ENCODE measurements around the gene ENTREP3. TPM values are rescaled to one million over a fixed set of nuclear protein-coding genes. Genes with fewer than 3 reads are reported as not detected.
"Not testable (repeated sequence)": the region's sequence is repeated elsewhere in the genome, so short reads cannot be mapped to it uniquely, and the experiment has no call there.

The ENTREP3 gene
- total RNA-seq, 1 donor from 2014 or later, result 22.9 TPM

- no peak overlapping the region for H3K27ac ChIP-seq
- peaks cover 28% of the 10 kb centered on the region for H3K4me1 ChIP-seq
- TF ChIP-seq CTCF (IDR thresholded peaks at IDR 0.05), result no peak
- ATAC-seq (no peak), DNase-seq (no peak)
- peaks cover 9% of the 10 kb centered on the region for H3K36me3 ChIP-seq
- no peaks in the 10 kb centered on the region for H3K9me3 ChIP-seq
- intact Hi-C loops (cut with DNase I), result no loop called here
- no peaks in the 10 kb centered on the region for H3K27me3 ChIP-seq (ENCODE audit: low read depth)
- H3K4me3 ChIP-seq, result no peak overlapping the region
Observed at GRCh38 chr1:155247667-155248553, 7.4 kb downstream of the ENTREP3 start.

- H3K4me1 ChIP-seq, result peaks cover 31% of the 10 kb centered on the region
- H3K27me3 ChIP-seq (ENCODE audit: low read depth); H3K9me3 ChIP-seq; H3K27ac ChIP-seq; DNase-seq; intact Hi-C loops (cut with DNase I); H3K36me3 ChIP-seq; H3K4me3 ChIP-seq; ATAC-seq: not testable (repeated sequence)
Observed at GRCh38 chr1:155246796-155247195, 8.5 kb downstream of the ENTREP3 start.

GRCh38 chr1:155245163-155245524, 10.1 kb downstream of the ENTREP3 start:
- ATAC-seq, result no peak
- intact Hi-C loops (cut with DNase I), result no loop called here

GRCh38 chr1:155244368-155245162, 10.7 kb downstream of the ENTREP3 start:
- Histone ChIP-seq H3K9me3 (no peaks in the 10 kb centered on the region), H3K27ac (peak overlapping the region; percentile 93), H3K4me1 (peaks cover 33% of the 10 kb centered on the region), H3K4me3 (peak overlapping the region; percentile 80), H3K36me3 (peaks cover 10% of the 10 kb centered on the region), H3K27me3 (ENCODE audit: low read depth) (no peaks in the 10 kb centered on the region)
- ATAC-seq (peak; percentile 95), DNase-seq (peak; percentile 96)
- no peak for TF ChIP-seq CTCF (IDR thresholded peaks at IDR 0.05)
- intact Hi-C loops (cut with DNase I), result no loop called here

More at GRCh38 chr1:155245163-155245524, 10.1 kb downstream of the ENTREP3 start:
- no peaks in the 10 kb centered on the region for H3K27me3 ChIP-seq (ENCODE audit: low read depth)
- H3K27ac ChIP-seq, result peak overlapping the region; percentile 93
- H3K4me3 ChIP-seq, result peak overlapping the region; percentile 80
- DNase-seq, result no peak
- peaks cover 9% of the 10 kb centered on the region for H3K36me3 ChIP-seq
- no peak for TF ChIP-seq CTCF (IDR thresholded peaks at IDR 0.05)
- H3K4me1 ChIP-seq, result peaks cover 33% of the 10 kb centered on the region
- no peaks in the 10 kb centered on the region for H3K9me3 ChIP-seq

GRCh38 chr1:155242805-155243358, 12.4 kb downstream of the ENTREP3 start:
- H3K4me3 ChIP-seq, result peak overlapping the region; percentile 80
- DNase-seq (no peak), ATAC-seq (no peak)
- H3K36me3 ChIP-seq, result peaks cover 18% of the 10 kb centered on the region
- H3K9me3 ChIP-seq, result no peaks in the 10 kb centered on the region
- no peaks in the 10 kb centered on the region for H3K27me3 ChIP-seq (ENCODE audit: low read depth)
- intact Hi-C loops (cut with DNase I), result no loop called here
- peaks cover 33% of the 10 kb centered on the region for H3K4me1 ChIP-seq
- no peak for TF ChIP-seq CTCF (IDR thresholded peaks at IDR 0.05)
- peak overlapping the region; percentile 93 for H3K27ac ChIP-seq
